Stimulated activated CD4-positive, alpha-beta T cell treated with anti-CD3 and anti-CD28 coated beads, Interleukin-15, amount 100 ng/mL, for 1 hour (primary cell): ENCODE measurements around the gene PSMD8.

Experiments
- DNase-seq, 2 donors: peaks; one replicate each; pipeline ENCODE4 v3.0.0-alpha.2; 2020; ENCODE audit warnings: low read depth in 1 of 2, low spot score in 1 of 2

The PSMD8 gene

DNA sequence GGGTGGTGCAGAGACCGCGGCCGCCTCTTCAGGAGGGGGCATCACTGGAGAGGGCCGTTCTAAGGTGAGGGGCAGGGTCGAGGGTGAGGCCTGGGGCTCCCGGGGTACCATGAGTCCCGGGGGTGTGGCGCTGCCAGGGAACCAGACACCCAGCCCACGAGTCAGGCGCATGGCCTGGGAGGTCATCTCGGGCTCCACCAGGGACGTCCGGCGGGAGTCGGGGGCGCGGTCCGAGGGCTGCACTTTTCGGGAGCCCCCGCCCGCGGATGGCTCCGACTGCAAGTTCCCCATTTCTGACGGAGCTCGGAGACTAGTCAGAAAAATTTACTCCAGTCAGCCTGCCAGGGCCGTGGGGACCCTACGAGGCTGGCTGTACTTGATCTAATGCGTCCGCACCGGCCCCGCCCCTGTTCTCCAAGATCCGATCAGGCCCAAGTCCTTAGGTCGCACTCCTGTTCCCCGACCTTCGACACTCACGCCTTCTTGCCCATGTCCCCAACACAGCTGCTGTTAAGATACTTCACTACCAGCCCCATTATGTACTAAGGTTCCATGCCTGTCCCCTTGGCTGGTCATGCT lies 12.7 kb downstream of the PSMD8 start:
- DNase-seq = no peak

DNA sequence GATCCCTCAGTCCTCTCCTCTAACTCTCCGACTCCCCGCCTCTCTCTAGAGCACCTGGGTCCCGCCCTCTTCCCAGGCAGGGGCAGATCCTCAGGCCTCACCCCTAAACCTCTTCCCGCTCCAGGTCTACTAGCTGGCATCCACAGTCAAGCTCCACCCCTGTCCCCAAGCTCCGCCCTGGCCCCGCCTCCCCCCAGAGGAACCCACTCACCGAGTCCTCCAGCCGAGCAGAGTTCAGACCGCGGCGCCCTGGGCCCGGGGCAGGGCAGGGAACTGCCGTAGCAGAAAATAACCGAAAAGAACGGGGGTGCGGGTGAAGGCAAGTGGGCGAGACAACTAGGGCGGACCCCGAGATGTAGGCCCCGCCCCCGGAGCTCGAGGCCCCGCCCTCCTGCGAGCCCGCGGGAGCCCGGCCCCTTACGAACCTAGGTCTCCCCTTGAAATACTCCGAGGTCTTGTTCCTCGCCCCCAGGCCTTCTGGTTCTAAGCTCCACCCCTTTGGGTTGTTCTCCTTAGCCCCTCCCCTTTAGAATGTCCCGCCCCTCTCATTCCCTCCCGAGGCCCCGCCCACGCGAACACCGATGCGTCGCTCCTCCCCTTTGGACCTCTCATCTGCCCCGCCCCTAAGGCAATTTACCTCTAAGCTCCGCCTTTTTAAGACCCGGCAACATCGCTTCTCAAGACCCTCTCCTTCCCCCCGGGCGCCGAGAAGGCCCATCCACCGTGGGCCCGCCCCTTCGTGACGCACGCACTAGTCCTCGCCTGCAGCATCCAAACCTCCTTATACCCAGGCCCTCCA lies 13.4 kb downstream of the PSMD8 start, which contains the start of gene GGN:
TSS of gene GGN (minus strand) at position 485 of the 799 bp plus-strand sequence. CDS start 773 bp downstream, outside the sequence.
- peak; percentile 55 to 67 for DNase-seq

DNA sequence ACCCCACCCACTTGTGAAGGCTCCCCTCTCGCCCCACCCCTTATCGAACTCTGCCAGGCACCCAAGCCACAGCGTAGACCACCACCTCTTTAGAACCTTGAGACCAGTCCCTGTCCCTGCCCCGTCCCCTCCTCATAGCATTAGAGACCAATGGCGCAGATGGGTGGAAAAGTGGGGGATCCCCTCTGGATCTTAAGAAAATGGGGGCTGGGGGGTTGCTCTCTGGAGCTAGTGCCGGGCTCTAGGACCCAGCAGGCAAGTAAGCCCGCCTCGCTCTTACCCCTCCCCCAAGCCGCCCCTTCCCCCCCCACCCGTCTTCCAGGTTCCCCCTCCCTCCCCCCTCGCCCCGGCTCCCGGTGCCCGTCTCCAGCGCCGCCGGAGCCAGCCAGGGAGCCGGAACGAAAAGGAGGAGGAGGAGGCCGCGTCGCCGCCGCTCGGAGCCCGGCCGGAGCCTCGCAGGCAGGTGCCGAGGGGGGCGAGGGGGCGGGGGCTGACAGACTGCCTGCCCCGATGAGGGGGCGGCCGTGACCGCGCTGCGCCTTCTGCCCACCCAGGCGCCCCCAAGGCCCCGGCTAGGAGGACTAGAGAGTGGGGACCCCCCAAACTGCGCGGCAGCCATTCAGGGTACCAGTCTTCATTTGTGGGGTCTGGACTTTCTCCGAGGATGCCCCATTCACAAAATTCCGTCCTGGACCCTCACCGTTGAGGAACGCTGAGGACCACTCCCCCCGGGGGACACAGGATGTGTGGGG lies 14.2 kb downstream of the PSMD8 start, which contains the start of gene SPRED3:
TSS of gene SPRED3 (plus strand) at position 349 of the 752 bp plus-strand sequence. CDS start 1,606 bp downstream, outside the sequence.
- no peak for DNase-seq

DNA sequence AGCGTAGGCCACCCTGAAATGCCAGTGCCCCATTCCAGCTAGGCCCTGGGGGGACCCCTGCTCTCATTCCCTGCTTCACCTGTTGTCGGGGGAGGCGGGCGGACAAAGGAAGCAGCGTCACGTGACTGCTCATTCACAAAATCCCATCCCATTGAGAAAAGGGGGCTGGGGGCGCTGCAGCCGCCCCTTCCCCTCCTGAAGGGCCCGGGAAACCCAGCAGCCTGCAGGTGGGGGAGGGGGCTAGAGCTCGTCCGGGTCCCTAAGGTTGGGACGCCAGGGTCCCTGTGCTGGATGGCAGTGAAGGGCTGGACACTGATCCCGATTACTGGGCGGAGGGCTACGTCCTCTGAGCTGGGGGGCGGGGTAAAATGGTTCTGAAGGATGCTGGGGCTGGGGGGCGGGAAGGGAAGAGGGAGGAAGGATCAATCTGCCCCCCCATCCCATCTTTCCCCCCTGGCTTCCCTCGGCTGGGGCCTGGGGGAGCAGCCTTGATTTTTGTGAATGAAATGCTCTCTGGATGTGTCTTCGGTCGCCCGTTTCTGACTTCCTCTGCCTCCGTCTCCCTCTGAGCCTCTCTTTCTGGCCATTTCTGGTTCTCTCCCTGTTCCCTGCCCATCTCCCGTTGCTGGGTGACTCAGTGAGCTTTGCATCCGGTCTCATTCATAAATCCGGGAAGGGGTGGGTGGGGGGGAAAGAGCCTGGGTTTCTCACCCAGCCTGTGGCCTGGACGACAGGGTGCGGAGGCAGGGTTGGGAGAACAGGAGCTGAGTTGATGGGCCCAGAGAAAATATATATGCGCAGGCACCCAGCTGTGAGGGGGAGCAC lies 14.9 kb downstream of the PSMD8 start:
- no peak for DNase-seq

DNA sequence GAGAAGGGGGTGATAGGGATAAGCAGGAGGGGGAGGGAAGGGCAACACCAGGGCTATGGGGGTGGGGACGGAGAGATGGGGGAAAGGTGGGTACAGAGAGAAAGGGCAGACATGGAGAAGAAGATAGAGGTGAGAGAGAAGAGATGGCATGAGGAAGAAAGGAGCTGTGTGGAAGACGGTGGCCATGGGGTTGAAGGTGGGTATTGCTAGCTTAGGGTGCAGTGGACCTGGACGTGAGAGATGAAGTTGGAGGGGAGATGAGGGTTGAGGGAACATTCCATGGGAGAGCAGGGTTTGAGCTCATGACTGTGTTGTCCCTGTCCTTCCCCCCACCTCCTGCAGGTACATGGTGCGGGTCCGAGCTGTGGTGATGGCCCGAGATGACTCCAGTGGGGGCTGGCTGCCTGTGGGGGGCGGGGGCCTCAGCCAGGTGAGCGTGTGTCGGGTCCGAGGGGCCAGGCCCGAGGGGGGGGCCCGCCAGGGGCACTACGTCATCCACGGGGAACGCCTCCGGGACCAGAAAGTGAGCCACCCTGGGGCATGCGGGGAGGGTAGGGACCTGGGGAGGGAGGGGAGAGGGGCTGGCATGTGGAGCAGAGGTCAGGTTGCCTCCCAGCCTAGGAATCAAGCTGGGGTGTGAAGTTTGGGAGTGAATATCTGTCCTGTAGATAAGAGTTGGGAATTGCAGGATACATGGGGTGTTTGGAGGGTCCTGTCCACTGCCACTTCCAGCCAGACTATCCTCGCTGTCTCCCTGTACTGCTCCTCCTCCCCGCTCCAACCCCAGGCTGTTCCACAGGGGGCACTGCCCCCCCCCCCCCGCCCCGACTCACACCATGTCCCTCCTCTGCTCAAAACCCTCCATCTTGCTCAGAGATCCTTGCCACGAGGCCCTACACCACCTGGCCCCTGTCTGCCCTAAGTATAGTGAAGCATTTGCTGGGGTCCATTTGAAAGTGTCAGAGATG lies 15.9 kb downstream of the PSMD8 start:
- DNase-seq = no peak

DNA sequence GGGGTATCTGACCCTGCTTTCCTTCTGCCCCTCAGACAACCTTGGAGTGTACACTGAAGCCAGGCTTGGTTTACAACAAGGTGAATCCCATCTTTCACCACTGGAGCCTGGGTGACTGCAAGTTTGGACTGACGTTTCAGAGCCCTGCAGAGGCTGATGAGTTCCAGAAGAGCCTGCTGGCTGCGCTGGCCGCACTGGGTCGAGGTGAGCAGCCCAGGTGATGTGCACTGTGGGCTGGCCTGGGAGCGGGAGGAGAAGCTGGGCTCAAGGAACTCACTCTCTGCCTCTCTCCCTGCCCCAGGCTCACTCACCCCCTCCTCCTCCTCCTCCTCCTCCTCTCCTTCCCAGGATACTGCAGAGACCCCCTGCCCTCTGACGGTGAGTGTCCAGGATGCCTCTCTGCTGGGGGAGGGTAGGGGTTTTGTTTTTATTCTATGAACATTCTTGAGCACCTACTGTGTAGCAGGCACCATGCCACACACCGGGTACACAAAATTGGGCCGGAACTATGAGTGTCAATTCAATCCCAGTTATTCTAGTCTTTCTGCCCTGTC lies 17.6 kb downstream of the PSMD8 start:
- no peak for DNase-seq

DNA sequence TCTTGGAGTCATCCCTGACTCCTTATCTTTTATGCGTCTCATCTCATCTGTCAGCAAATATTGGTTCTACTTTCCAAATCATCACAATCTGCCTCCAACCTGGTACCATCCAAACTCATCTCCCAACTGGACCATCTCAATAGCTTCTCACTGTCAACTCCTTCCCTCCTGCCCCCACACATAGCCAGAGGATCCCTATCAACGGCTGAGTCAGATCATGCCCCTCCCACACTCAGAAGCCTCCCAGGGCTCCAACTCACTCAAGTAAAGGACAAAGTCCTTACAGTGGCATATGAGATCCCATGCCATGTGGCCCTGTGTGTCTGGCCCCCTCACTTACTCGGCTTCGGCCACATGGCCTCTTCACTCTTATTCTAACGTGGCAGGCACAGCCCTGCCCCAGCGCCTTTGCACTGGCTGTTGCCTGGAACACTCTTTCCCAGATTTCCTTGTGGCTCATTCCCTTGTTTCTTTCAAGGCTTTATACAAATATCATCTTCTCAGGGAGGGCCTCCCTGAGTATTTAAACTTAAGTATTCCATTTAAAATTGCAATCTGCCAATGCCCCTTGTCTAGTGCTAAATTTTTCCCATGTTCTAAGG lies 18.4 kb downstream of the PSMD8 start:
- no peak for DNase-seq

DNA sequence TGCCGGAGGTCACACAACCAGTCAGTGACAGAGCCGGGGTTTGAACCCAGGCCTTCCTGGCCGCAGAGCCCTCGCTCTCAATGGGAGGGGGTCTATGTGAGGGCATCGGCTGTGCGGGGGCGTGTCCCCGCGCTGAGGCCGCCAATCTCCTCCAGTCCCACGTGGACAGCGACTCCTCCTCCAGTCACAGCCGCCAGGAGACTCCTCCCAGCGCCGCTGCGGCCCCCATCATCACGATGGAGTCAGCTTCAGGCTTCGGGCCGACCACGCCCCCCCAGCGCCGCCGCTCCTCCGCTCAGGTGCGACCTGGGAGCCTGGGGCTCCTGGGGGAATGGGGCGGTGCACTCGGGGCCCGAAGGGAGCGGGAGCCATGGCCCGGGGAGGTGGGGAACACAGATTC lies 20.1 kb downstream of the PSMD8 start:
- peak in 1 of 2 donors; percentile 58 for DNase-seq

DNA sequence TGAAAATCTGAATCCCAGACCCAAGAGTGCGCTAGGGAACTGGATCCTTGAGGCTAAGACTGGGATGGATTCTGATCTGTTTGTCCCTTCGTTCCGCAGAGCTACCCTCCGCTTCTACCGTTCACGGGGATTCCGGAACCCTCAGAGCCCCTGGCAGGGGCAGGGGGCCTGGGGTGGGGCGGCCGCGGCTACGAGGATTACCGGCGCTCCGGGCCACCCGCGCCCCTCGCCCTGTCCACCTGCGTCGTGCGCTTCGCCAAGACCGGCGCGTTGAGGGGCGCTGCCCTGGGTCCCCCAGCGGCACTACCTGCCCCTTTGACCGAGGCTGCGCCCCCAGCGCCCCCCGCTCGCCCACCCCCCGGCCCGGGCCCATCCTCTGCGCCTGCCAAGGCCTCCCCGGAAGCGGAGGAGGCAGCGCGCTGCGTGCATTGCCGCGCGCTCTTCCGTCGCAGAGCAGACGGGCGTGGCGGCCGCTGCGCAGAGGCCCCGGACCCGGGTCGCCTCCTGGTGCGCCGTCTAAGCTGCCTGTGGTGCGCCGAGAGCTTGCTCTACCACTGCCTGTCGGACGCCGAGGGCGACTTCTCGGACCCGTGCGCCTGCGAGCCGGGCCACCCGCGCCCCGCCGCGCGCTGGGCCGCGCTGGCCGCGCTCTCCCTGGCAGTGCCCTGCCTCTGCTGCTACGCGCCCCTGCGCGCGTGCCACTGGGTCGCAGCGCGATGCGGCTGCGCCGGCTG lies 21.2 kb downstream of the PSMD8 start:
- peak in 1 of 2 donors; percentile 40 for DNase-seq

DNA sequence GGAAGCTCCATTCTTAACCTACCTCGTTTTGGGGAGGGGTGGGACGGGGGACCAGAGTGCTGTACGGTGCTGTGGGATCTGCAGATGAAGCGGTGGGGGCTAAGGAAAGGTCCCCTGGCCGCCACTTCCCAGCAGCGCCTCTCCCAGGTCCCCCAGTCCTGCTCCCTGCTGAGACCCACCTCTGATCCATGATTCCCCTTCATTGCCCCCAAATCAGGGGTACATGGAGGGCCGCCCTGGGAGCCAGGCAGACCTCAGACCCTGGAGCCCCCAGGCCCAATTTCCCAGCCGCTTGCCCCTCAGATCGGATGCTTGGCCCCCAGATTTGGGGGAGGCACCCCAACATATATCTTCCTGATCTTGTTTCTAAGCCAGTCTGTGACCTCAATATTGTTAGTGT lies 24.7 kb downstream of the PSMD8 start:
- no peak for DNase-seq

DNA sequence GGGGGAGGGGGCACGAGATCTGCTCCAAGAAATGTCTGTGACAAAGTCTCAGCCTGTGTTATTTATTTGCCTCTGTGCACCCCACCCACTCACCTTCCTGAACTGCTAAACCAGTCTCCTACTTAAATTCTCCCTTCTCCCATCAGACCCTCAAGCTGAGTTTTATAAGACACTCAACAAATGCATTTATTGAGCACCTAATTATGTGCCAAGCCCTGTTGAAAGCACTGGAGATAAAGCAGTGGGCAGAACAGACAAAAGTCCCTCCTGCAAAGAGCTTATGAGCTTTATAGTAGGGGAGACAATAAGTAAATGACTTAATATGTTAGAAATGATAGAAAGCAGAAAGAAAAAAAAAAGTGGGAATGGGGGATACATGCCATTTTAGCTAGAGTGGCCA lies 25.2 kb downstream of the PSMD8 start:
- no peak for DNase-seq

DNA sequence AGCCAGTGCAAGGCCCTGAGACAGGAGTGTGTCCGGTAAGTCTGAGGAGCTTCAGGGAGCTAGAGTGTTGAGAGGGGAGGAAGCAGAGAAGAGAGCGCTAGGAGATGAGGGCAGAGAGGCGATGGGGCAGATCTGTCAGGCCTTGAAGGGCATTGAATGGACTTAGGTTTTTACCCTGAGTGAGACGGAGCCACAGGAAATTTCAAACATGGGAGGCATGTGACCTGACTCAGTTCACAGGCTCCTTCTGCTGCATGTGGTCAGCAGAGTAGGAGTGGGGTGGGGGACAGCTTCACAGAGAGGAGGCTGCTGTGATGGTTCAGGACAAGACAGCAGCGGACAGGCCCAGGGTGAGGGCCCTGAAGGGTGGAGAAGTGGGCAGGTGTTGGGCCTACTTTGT lies 26.0 kb downstream of the PSMD8 start:
- DNase-seq = no peak

DNA sequence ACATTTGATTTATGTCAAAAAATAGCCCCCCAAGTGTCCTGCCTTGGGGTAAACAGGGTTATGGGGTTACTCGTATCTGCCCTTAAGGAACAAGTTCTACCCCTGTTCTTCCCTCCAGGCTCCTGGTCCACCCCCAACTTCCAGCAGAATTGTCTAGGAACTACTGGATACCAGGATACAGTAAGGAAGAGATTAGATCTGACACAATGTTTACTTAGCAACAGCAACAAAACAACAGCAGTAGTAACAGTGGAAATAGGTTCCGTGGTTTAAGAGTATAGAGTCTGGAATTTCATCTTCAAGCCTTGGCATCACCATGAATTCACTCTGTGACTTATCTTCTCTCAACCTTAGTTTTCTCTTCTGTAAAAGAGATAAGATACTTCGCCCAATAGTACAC lies 26.8 kb downstream of the PSMD8 start:
- DNase-seq = no peak

DNA sequence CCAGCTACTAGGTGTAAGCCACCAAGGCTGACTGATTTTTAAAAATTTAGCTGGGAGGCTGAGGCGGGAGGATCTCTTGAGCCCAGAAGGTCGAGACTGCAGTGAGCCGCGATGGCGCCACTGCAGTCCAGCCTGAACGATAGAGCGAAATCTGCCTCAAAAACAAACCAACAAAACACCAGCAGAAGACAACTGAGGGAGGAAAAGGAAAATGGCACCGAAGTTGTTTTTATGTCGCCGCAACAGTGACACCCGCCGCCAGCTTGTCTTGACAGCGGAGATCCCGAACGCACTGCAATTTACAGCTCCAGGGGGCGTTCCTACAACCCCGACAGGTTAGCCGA lies 28.2 kb downstream of the PSMD8 start:
- no peak for DNase-seq

DNA sequence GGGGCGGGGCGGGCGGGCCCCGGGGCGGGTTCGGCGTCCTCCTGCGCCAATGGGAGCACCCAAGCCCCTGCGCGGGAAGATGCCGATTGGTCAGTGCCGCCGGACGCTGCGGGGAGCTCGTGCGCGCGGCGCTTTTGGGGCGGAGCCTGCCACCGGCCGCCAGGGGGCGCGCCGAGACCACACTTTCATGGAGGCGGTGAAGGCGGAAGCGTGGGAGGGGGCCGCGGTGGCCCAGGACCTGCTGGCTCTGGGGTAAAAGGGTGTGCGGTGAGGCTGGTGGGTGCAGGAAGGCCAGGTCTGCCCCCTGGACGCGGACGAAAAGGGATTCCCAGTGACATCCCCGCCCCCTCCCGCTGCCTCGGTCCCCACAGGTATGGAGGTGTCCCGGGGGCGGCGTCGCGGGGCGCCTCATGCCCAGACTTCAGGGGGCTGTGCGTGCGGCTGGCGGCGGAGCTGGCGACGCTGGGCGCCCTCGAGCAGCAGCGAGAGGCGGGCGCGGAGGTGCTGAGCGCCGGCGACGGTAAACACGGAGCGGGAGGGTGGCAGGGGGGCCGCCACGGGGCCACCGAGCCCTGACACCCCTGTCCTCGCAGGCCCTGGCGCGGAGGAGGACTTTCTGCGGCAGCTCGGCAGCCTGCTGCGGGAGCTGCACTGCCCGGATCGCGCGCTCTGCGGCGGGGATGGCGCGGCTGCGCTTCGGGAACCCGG lies 28.8 kb downstream of the PSMD8 start, which contains the start of gene FAM98C:
TSS of gene FAM98C (plus strand) at position 127 of the 708 bp plus-strand sequence. CDS start at position 188, 61 bp downstream.
- peak; percentile 97 to 98 for DNase-seq

DNA sequence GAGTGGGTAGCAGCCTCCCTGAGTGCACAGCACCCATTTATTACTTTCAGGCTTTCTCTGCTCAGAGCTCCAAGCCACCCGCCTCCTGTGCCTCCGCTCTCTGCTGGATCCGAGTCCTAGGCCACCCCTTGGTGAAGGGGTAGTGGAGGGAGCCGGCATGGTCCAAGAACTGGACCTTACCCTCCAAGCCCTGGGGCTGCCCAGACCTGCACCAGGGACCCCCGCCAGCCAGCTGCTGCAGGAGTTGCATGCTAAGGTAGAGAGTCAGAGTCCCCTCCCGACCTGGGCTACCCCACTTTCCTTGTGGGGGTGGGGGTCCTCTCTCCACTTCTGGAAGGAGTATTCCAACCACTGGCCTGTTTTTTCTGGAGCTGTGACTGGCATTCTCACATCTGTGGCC lies 30.5 kb downstream of the PSMD8 start:
- no peak for DNase-seq

DNA sequence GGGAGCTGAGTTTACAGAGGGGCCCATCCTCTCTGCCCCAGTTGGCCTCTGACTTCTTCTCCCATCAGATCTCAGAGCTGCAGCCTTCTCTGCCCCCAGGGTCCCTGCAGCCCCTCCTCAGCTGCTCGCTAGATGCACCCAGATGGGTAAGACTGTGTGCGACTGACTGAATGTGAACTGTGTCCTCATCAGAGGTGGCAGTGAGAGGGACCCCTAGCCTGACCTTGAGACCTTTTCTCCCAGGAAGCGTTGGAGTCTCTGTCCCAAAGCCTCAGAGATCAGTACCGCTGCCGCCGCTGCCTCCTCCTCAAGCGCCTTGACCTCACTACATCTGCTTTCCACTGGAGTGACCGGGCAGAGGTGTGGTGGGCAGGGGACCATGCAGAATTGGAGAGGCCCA lies 30.9 kb downstream of the PSMD8 start:
- DNase-seq = no peak

DNA sequence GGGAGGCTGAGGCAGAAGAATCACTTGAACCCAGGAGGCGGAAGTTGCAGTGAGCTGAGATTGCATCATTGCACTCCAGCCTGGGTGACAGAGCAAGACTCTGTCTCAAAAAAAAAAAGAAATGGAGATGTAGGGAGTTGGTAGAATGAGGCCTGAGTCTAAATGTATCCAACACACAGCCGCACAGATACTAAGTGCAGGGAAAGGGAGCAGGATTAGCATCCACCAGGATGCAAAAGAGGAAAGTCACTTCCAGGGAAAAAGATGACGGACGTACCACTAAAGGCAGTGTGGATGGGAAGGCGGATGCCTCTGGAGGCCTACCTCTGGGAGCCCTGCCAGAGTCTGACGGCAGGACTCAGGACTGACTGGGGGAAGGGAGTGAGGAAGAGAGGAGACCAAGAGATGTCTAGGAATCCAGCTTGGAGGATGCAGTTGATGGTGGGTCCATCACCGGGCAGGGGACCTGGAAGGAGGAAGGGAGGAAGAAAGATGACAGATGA lies 35.3 kb downstream of the PSMD8 start:
- DNase-seq = no peak
